ENCODE results near the gene DEDD.

DNA sequence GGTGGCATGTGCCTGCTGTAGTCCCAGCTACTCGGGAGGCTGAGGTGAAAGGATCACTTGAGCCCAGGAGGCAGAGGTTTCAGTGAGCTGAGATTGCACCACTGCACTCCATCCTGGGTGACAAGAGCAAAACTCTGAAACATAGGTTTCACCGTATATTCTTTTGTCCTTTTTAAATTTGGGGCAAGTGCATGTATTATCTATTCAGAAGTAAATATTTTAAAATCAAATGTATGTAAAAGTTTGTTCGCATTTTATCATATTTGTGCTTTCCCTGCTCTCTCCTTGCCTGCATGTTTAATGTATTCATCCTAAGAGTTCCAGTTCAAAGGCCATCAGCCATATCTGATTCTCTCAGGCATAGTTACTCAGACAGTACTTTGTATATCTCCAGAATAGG lies 13.4 kb upstream of the DEDD start:
- TF ChIP-seq, protein P1, sequence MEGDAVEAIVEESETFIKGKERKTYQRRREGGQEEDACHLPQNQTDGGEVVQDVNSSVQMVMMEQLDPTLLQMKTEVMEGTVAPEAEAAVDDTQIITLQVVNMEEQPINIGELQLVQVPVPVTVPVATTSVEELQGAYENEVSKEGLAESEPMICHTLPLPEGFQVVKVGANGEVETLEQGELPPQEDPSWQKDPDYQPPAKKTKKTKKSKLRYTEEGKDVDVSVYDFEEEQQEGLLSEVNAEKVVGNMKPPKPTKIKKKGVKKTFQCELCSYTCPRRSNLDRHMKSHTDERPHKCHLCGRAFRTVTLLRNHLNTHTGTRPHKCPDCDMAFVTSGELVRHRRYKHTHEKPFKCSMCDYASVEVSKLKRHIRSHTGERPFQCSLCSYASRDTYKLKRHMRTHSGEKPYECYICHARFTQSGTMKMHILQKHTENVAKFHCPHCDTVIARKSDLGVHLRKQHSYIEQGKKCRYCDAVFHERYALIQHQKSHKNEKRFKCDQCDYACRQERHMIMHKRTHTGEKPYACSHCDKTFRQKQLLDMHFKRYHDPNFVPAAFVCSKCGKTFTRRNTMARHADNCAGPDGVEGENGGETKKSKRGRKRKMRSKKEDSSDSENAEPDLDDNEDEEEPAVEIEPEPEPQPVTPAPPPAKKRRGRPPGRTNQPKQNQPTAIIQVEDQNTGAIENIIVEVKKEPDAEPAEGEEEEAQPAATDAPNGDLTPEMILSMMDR (IDR thresholded peaks at IDR 0.05) = no peak
- TF ChIP-seq POLR2A (IDR thresholded peaks at IDR 0.05) = no peak
